Left lung (tissue), 10 donors: ENCODE measurements around the gene PIK3C3. TPM values are rescaled to one million over a fixed set of nuclear protein-coding genes. Genes with fewer than 3 reads are reported as not detected.

Source experiments
- ATAC-seq: fragments of 200-7000 bp; cut with Tn5 transposase; one replicate; pipeline ENCODE4 v1.9.1; 2020; ENCODE audit warnings: moderate library complexity
- DNase-seq, 4 donors: peaks; one replicate each; pipeline ENCODE4 v3.0.0-alpha.2; 2013 to 2020
- H3K27ac ChIP-seq, 2 donors: fragments of 200-600 bp; sonication (generic) in 1 of 2; one replicate each; pipeline versions ENCODE4 v1.5.0 to v1.8.0; 2020 to 2021
- H3K27me3 ChIP-seq, 2 donors: fragments of 200-600 bp; sonication (generic) in 1 of 2; one replicate each; pipeline versions ENCODE4 v1.5.0 to v1.8.0; 2020 to 2021
- H3K36me3 ChIP-seq, 2 donors: fragments of 200-600 bp; sonication (generic) in 1 of 2; one replicate each; pipeline versions ENCODE4 v1.5.0 to v1.8.0; 2020 to 2021
- H3K4me1 ChIP-seq, 2 donors: fragments of 200-600 bp; one replicate each; pipeline ENCODE4 v1.8.0; 2021
- H3K4me3 ChIP-seq, 2 donors: fragments of 200-600 bp; sonication (generic) in 1 of 2; one replicate each; pipeline versions ENCODE4 v1.5.0 to v1.8.0; 2020 to 2021; ENCODE audit warnings: mild to moderate bottlenecking in 1 of 2
- H3K9me3 ChIP-seq, 2 donors: fragments of 200-600 bp; sonication (generic) in 1 of 2; one replicate each; pipeline versions ENCODE4 v1.5.0 to v1.8.0; 2020 to 2021
- intact Hi-C, 2 donors: fragments of 100-400 bp; cut with DNase I; formaldehyde crosslinking; loops; one replicate each; pipeline versions ENCODE4 v1.11.2 to v1.14.2; 2022
- polyA plus RNA-seq, 6 donors: library from polyadenylated mRNA; unstranded; fragments of 120-200 nt; gene quantifications; one replicate each; pipeline ENCODE4 v1.2.1, GENCODE V29; 2013; ENCODE audit not compliant: insufficient read length in 6 of 6
- total RNA-seq, 2 donors: library from RNA; stranded (reverse); fragmentation: NEBNext Ultra II Directional; extraction: Animal tissue kit (Norgen Biotek cat#: 25700); gene quantifications; one replicate each; pipeline ENCODE4 v1.2.1, GENCODE V29; 2021
- TF ChIP-seq, protein P1 (sequence below), 2 donors: fragments of 200-600 bp; sonication (generic) in 1 of 2; IDR thresholded peaks; one replicate each; pipeline versions ENCODE4 v1.5.0 to v1.8.0; 2021; ENCODE audit warnings: antibody characterized with exemption in 2 of 2
- donor health status: DM: no; HTN: yes; CAD: no.
- donor health status: DM: no; HTN: no; CAD: no.

Gene PIK3C3
- total and polyA plus RNA-seq, 8 donors: 40.3 to 75.2 (median 55.2) TPM

DNA sequence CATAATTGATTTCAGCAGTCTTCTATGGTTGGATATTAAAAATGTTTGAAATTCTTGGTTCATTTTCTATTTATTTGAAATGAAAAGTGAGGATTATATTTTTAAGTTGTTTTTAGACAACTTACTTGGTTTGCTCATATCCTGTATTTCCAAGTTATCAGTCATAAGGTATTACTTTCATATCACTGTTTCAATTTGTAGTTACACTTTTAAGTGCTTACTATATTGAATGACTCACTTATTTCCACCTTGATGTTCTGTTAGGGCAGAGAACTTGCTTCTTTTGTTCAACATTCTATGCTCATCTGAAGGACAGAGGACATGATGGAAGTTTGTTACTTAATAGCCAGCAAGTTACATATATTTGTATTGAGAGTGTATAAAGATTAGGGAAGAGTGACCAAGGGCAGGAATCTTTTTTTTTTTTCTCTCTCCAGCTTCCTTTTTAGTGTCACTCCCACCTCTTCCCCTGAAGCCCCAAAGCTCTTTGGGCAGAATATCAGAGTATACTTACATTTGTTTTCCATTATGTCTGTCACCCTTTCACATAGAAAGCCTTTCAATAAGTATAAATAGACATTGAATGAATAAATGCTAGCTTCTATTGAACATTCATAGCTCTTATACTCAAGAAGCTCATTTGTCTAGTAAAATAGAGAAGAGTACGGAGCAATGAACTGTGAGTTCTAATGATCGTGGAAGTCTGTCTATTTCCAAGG, 28.1 kb downstream of the PIK3C3 start:
- DNase-seq (no peak), ATAC-seq (no peak)
- TF ChIP-seq, protein P1, sequence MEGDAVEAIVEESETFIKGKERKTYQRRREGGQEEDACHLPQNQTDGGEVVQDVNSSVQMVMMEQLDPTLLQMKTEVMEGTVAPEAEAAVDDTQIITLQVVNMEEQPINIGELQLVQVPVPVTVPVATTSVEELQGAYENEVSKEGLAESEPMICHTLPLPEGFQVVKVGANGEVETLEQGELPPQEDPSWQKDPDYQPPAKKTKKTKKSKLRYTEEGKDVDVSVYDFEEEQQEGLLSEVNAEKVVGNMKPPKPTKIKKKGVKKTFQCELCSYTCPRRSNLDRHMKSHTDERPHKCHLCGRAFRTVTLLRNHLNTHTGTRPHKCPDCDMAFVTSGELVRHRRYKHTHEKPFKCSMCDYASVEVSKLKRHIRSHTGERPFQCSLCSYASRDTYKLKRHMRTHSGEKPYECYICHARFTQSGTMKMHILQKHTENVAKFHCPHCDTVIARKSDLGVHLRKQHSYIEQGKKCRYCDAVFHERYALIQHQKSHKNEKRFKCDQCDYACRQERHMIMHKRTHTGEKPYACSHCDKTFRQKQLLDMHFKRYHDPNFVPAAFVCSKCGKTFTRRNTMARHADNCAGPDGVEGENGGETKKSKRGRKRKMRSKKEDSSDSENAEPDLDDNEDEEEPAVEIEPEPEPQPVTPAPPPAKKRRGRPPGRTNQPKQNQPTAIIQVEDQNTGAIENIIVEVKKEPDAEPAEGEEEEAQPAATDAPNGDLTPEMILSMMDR (IDR thresholded peaks at IDR 0.05): no peak
- H3K4me1 ChIP-seq: no peaks in the 10 kb centered on the region
- H3K27ac ChIP-seq: no peak overlapping the region
- H3K36me3 ChIP-seq: peaks cover 0 to 7% of the 10 kb centered on the region in 2 donors
- no peaks in the 10 kb centered on the region for H3K27me3 ChIP-seq
- intact Hi-C loops: no loop called here
- no peaks in the 10 kb centered on the region for H3K9me3 ChIP-seq
- H3K4me3 ChIP-seq: no peak overlapping the region

- TF ChIP-seq, protein P1 (IDR thresholded peaks at IDR 0.05): no peak
- H3K4me3 ChIP-seq: no peak overlapping the region
- DNase-seq: no peak
- intact Hi-C loops: no loop called here
- H3K36me3 ChIP-seq: peaks cover 0 to 27% of the 10 kb centered on the region in 2 donors
- ATAC-seq: no peak
- no peaks in the 10 kb centered on the region for H3K9me3 ChIP-seq
- H3K27ac ChIP-seq: no peak overlapping the region
- H3K27me3 ChIP-seq: no peaks in the 10 kb centered on the region
- no peaks in the 10 kb centered on the region for H3K4me1 ChIP-seq
These were observed 30.9 kb downstream of the PIK3C3 start for GRCh38 chr18:41985914-41986313.

- TF ChIP-seq, protein P1 (IDR thresholded peaks at IDR 0.05): no peak
- H3K27me3 ChIP-seq: no peaks in the 10 kb centered on the region
- H3K36me3 ChIP-seq: peaks cover 0 to 47% of the 10 kb centered on the region in 2 donors
- no peak overlapping the region for H3K4me3 ChIP-seq
- ATAC-seq (no peak), DNase-seq (no peak)
- H3K27ac ChIP-seq: no peak overlapping the region
- intact Hi-C loops: no loop called here
- no peaks in the 10 kb centered on the region for H3K9me3 ChIP-seq
- H3K4me1 ChIP-seq: no peaks in the 10 kb centered on the region
These were observed 34.5 kb downstream of the PIK3C3 start for GRCh38 chr18:41989508-41989907.

- TF ChIP-seq, protein P1 (IDR thresholded peaks at IDR 0.05): no peak
These were observed 37.0 kb downstream of the PIK3C3 start for GRCh38 chr18:41992066-41992465.

GRCh38 chr18:41992703-41993102, 37.7 kb downstream of the PIK3C3 start:
- peaks cover 0 to 66% of the 10 kb centered on the region in 2 donors for H3K36me3 ChIP-seq
- intact Hi-C loops: no loop called here
- H3K27me3 ChIP-seq: no peaks in the 10 kb centered on the region
- ATAC-seq (no peak), DNase-seq (no peak)
- H3K27ac ChIP-seq: no peak overlapping the region
- no peaks in the 10 kb centered on the region for H3K4me1 ChIP-seq
- no peaks in the 10 kb centered on the region for H3K9me3 ChIP-seq
- TF ChIP-seq, protein P1 (IDR thresholded peaks at IDR 0.05): no peak
- no peak overlapping the region for H3K4me3 ChIP-seq

More at GRCh38 chr18:41992066-41992465, 37.0 kb downstream of the PIK3C3 start:
- no peaks in the 10 kb centered on the region for H3K27me3 ChIP-seq
- no peak for ATAC-seq
- no peak for DNase-seq
- H3K36me3 ChIP-seq: peaks cover 0 to 60% of the 10 kb centered on the region in 2 donors
- no peak overlapping the region for H3K27ac ChIP-seq
- H3K4me3 ChIP-seq: no peak overlapping the region
- intact Hi-C loops: no loop called here
- no peaks in the 10 kb centered on the region for H3K9me3 ChIP-seq
- H3K4me1 ChIP-seq: no peaks in the 10 kb centered on the region
